Measurements from ENCODE around the gene TBC1D9B. TPM values are rescaled to one million over a fixed set of nuclear protein-coding genes. Genes with fewer than 3 reads are reported as not detected.
A peak's percentile ranks its signal among the peaks of the same experiment; 100 is the strongest.

TBC1D9B gene
- total and polyA plus RNA-seq, 8 donors: 42.1 to 87.2 (median 54.9) TPM

DNA sequence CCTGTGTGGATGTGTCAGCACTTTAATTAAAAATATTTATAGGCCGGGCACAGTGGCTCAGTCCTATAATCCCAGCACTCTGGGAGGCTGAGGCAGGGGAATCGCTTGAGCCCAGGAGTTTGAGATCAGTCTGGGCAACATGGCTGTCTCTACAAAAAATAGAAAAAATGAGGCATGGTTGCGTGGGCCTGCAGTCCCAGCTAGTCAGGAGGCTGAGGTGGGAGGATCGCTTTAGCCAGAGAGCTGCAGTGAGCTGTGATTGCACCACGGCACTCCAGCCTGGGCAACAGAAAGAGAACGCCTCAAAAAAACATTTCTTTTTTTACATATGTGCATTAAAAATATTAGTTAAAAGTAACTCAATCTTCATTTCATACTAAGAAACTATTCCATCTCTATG lies 6.2 kb downstream of the TBC1D9B start:
- DNase-seq: no peak
- Histone ChIP-seq H3K9me3 (no peaks in the 10 kb centered on the region), H3K4me3 (no peak overlapping the region), H3K27ac (no peak overlapping the region), H3K36me3 (peaks cover 0 to 22% (median 10%) of the 10 kb centered on the region in 3 donors), H3K4me1 (peaks cover 0 to 3% (median 3%) of the 10 kb centered on the region in 3 donors), H3K27me3 (no peaks in the 10 kb centered on the region)
- no peak for FAIRE-seq
- WGBS, 2 donors: 89 to 94% methylated on average over 6 of the region's 6 CpGs
- TF ChIP-seq, protein P1, sequence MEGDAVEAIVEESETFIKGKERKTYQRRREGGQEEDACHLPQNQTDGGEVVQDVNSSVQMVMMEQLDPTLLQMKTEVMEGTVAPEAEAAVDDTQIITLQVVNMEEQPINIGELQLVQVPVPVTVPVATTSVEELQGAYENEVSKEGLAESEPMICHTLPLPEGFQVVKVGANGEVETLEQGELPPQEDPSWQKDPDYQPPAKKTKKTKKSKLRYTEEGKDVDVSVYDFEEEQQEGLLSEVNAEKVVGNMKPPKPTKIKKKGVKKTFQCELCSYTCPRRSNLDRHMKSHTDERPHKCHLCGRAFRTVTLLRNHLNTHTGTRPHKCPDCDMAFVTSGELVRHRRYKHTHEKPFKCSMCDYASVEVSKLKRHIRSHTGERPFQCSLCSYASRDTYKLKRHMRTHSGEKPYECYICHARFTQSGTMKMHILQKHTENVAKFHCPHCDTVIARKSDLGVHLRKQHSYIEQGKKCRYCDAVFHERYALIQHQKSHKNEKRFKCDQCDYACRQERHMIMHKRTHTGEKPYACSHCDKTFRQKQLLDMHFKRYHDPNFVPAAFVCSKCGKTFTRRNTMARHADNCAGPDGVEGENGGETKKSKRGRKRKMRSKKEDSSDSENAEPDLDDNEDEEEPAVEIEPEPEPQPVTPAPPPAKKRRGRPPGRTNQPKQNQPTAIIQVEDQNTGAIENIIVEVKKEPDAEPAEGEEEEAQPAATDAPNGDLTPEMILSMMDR (IDR thresholded peaks at IDR 0.05): no peak
- ATAC-seq: no peak
- intact Hi-C loops (cut with DNase I): loop anchor here in 1 of 3 donors (5.0 kb wide), 1 partner anchor 99 kb away; no protein-coding TSS in a partner anchor

DNA sequence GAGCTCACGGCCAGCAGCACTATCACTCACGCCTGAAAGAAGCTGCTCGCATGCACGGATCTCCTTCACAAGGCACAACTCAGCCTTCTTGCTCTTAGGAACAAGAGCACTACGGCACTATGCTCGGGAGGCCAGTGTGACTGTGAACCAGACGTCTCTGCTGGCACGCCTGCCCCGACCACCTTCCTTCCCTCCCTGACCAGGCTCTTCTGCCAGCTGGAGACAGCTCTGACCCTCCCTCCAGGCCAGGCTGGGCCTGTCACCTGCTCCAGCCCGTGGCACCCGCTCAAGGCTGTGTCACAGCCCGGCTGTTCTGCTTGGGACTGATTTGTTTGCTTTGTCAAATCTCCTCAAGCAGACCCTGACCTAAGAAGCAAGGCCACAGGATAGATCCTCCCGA lies 7.0 kb downstream of the TBC1D9B start:
- ATAC-seq (peak; percentile 81 to 95 (median 86)), DNase-seq (peak in 5 of 6 donors; percentile 38 to 69 (median 44)), FAIRE-seq (no peak)
- Histone ChIP-seq H3K36me3 (peaks cover 0 to 22% (median 10%) of the 10 kb centered on the region in 3 donors), H3K4me1 (no peaks in the 10 kb centered on the region), H3K27ac (no peak overlapping the region), H3K27me3 (no peaks in the 10 kb centered on the region), H3K9me3 (no peaks in the 10 kb centered on the region), H3K4me3 (no peak overlapping the region)
- 39 to 40% methylated on average over 13 of the region's 13 CpGs for WGBS, 2 donors
- TF ChIP-seq, protein P1 (IDR thresholded peaks at IDR 0.05): no peak
- intact Hi-C loops (cut with DNase I): loop anchor here in 1 of 3 donors (5.0 kb wide), 1 partner anchor 98 kb away; no protein-coding TSS in a partner anchor

DNA sequence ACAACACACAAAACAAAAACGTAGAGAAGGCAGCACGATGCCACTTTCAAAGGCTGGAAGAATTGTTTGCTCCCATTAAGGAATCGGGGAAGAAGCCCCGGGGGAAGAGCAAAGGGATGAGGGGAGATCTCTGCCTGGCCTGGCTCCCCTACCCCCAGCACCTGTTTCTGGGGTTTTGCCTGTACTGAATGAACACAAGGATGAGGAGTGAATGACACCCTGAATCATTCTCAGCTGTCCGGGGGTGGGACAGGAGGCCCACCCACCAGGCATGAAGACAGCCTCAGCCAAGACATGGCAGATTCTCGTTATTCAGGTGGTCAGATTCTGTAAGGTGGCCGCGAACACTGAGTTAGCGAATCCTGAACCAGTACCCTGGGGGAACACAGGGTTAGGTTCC lies 7.5 kb downstream of the TBC1D9B start:
- ATAC-seq (no peak), DNase-seq (no peak), FAIRE-seq (no peak)
- no peaks in the 10 kb centered on the region for H3K9me3 ChIP-seq
- whole genome bisulfite sequencing, 2 donors: 83 to 87% methylated on average over 9 of the region's 9 CpGs
- no peaks in the 10 kb centered on the region for H3K4me1 ChIP-seq
- H3K27ac ChIP-seq: no peak overlapping the region
- no peak overlapping the region for H3K4me3 ChIP-seq
- H3K36me3 ChIP-seq: peaks cover 0 to 22% (median 10%) of the 10 kb centered on the region in 3 donors
- no peaks in the 10 kb centered on the region for H3K27me3 ChIP-seq
- TF ChIP-seq, protein P1 (IDR thresholded peaks at IDR 0.05): no peak
- intact Hi-C loops (cut with DNase I): loop anchor here in 1 of 3 donors (5.0 kb wide), 1 partner anchor 98 kb away; no protein-coding TSS in a partner anchor

DNA sequence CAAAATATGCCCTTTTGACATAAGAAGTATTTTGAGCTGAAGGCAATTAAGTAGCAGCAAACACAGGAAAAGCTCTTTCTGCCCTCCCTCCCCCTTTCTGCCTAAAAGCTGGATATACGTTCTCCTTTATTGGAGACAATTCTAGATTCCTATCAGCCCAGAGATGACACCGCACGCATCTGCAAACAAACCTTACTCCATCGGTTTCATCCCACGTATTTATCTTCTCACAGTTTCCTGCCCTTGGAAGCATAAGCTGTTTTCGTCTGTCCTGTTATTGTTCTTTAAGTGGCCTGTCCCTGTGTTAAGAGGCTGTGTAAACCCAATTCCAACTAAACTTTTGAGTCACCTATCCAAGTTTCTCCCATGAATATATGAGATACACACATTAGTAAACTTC lies 11.8 kb downstream of the TBC1D9B start:
- H3K27ac ChIP-seq: no peak overlapping the region
- intact Hi-C loops (cut with DNase I): no loop called here
- no peaks in the 10 kb centered on the region for H3K9me3 ChIP-seq
- 70 to 77% methylated on average over 6 of the region's 6 CpGs for WGBS, 2 donors
- no peak for FAIRE-seq
- DNase-seq: no peak
- no peak overlapping the region for H3K4me3 ChIP-seq
- H3K27me3 ChIP-seq: no peaks in the 10 kb centered on the region
- peaks cover 0 to 60% (median 37%) of the 10 kb centered on the region in 3 donors for H3K36me3 ChIP-seq
- H3K4me1 ChIP-seq: no peaks in the 10 kb centered on the region
- TF ChIP-seq, protein P1 (IDR thresholded peaks at IDR 0.05): no peak
- no peak for ATAC-seq

Measured in pancreas (tissue), 10 donors.